Cardiac muscle cell (in vitro differentiated cells and primary cell): ENCODE results near the gene RAB10. TPM values are rescaled to one million over a fixed set of nuclear protein-coding genes. Genes with fewer than 3 reads are reported as not detected.
"Not testable (repeated sequence)": the region's sequence is repeated elsewhere in the genome, so short reads cannot be mapped to it uniquely, and the experiment has no call there.

Source experiments
- DNase-seq, 2 donors: peaks; one replicate each; pipeline versions ENCODE4 v3.0.0 to v3.0.0-alpha.2; 2010 to 2017; ENCODE audit warnings: low read depth in 1 of 2, low spot score in 1 of 2
- H3K27ac ChIP-seq: fragments of 200-600 bp; sonication (generic); 2 replicates; pipeline ENCODE4 v1.5.1; 2016
- H3K27me3 ChIP-seq: fragments of 200-600 bp; sonication (generic); 2 replicates; pipeline ENCODE4 v1.6.0; 2016; ENCODE audit warnings: control low read depth
- H3K36me3 ChIP-seq: fragments of 200-600 bp; sonication (generic); 2 replicates; pipeline ENCODE4 v1.5.1; 2016; ENCODE audit warnings: control low read depth
- H3K4me1 ChIP-seq: fragments of 200-600 bp; sonication (generic); 2 replicates; pipeline ENCODE4 v1.8.1; 2017; ENCODE audit warnings: low read depth, mild to moderate bottlenecking, mixed run types
- H3K4me3 ChIP-seq: fragments of 200-600 bp; sonication (generic); 2 replicates; pipeline ENCODE4 v1.5.1; 2016; ENCODE audit warnings: mild to moderate bottlenecking
- H3K9me3 ChIP-seq: fragments of 200-600 bp; sonication (generic); 2 replicates; pipeline ENCODE4 v1.5.1; 2017; ENCODE audit warnings: low read depth, mild to moderate bottlenecking, control low read depth
- CTCF ChIP-seq: IDR thresholded peaks from 2 replicates; pipeline ENCODE4 v1.5.1; 2012; ENCODE audit warnings: low read depth, mild to moderate bottlenecking, low read length
- polyA plus RNA-seq: library from polyadenylated mRNA; unstranded; fragments of >200 nt; fragmentation: Nextera tagmentation; extraction: Ambion mirVana; gene quantifications from 2 replicates; pipeline ENCODE4 v1.2.1, GENCODE V29; 2016
- total RNA-seq: library from RNA; depleted of rRNA; stranded (reverse); fragments of >200 nt; gene quantifications from 2 replicates; pipeline ENCODE4 v1.2.3, GENCODE V29; 2016

The RAB10 gene
- total and polyA plus RNA-seq, 2 experiments from 2014 or later = 75.9 to 145 TPM

GRCh38 chr2:26089337-26089736 lies 55.5 kb downstream of the RAB10 start:
- Histone ChIP-seq H3K4me1 (no peaks in the 10 kb centered on the region), H3K9me3 (no peaks in the 10 kb centered on the region), H3K27me3 (no peaks in the 10 kb centered on the region), H3K4me3 (no peak overlapping the region), H3K27ac (no peak overlapping the region), H3K36me3 (no peaks in the 10 kb centered on the region)
- no peak for TF ChIP-seq CTCF
- DNase-seq = no peak

- Histone ChIP-seq H3K4me1 (peaks cover 8% of the 10 kb centered on the region), H3K27ac (no peak overlapping the region), H3K4me3 (no peak overlapping the region)
These were observed 61.9 kb downstream of the RAB10 start for GRCh38 chr2:26095758-26096157.

GRCh38 chr2:26099933-26100332 lies 66.0 kb downstream of the RAB10 start:
- H3K27ac ChIP-seq = peak overlapping the region; percentile 22
- no peak for TF ChIP-seq CTCF
- no peaks in the 10 kb centered on the region for H3K27me3 ChIP-seq
- no peaks in the 10 kb centered on the region for H3K9me3 ChIP-seq
- DNase-seq = peak in 1 of 2 donors; percentile 3
- no peak overlapping the region for H3K4me3 ChIP-seq
- H3K36me3 ChIP-seq = no peaks in the 10 kb centered on the region
- H3K4me1 ChIP-seq = peaks cover 8% of the 10 kb centered on the region

More at GRCh38 chr2:26095758-26096157, 61.9 kb downstream of the RAB10 start:
- no peak for TF ChIP-seq CTCF
- Histone ChIP-seq H3K36me3 (no peaks in the 10 kb centered on the region), H3K9me3 (no peaks in the 10 kb centered on the region), H3K27me3 (no peaks in the 10 kb centered on the region)
- no peak for DNase-seq

GRCh38 chr2:26100384-26100783 lies 66.5 kb downstream of the RAB10 start:
- H3K36me3 ChIP-seq = no peaks in the 10 kb centered on the region
- H3K4me1 ChIP-seq = peaks cover 8% of the 10 kb centered on the region
- H3K4me3 ChIP-seq = no peak overlapping the region
- H3K9me3 ChIP-seq = no peaks in the 10 kb centered on the region
- no peaks in the 10 kb centered on the region for H3K27me3 ChIP-seq
- no peak for TF ChIP-seq CTCF
- DNase-seq = no peak
- peak overlapping the region; percentile 22 for H3K27ac ChIP-seq

GRCh38 chr2:26103752-26104151 lies 69.9 kb downstream of the RAB10 start:
- no peaks in the 10 kb centered on the region for H3K27me3 ChIP-seq
- H3K36me3 ChIP-seq = no peaks in the 10 kb centered on the region
- peaks cover 8% of the 10 kb centered on the region for H3K4me1 ChIP-seq
- no peak for TF ChIP-seq CTCF
- no peak overlapping the region for H3K27ac ChIP-seq
- DNase-seq = no peak
- H3K9me3 ChIP-seq = no peaks in the 10 kb centered on the region
- no peak overlapping the region for H3K4me3 ChIP-seq

GRCh38 chr2:26108701-26109100 lies 74.8 kb downstream of the RAB10 start:
- not testable (repeated sequence) for H3K9me3 ChIP-seq, H3K27ac ChIP-seq, H3K4me1 ChIP-seq, H3K36me3 ChIP-seq, H3K4me3 ChIP-seq, DNase-seq, H3K27me3 ChIP-seq
